HG03442 (cell line): ENCODE results near the gene ZNF787.
"Not testable (repeated sequence)": the region's sequence is repeated elsewhere in the genome, so short reads cannot be mapped to it uniquely, and the experiment has no call there.

ENCODE experiments used
- ATAC-seq: cut with Tn5 transposase; IDR thresholded peaks from one replicate; pipeline ENCODE4 v1.9.1; 2021; ENCODE audit warnings: mild to moderate bottlenecking, moderate library complexity; ENCODE audit not compliant: unreplicated experiment

The ZNF787 gene

DNA sequence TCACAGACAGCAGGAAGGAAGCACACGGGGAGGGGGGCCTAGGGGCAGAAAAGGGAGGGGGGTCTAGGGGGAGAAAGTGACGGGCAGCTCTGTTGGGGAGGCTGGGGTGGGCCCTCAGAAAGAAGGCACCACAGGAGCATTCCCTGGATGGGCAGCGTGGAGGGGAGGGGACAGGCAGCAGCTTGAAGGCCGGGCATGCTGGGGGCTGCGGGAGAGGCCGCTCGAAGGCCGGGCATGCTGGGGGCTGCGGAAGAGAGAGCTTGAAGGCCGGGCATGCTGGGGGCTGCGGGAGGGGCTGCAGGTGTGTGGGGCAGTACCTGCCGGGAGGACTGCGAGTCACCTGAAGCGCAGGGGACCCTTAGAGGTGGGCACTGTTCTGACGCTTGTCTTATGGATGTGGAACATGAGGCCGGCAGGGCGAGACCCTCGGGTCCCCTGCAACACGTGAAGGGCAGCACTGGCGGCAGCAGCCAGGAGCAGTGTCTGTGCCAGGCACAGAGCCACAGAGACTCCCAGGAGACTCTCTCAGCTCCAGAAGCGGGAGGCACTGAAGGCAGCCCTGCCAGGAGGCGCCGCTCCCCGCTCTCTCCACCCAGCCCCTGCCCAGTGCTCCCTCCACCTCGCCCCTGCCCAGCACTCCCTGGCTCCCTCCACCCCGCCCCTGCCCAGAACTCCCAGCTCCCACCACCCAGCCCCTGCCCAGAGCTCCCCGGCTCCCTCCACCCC is 13.3 kb downstream of the ZNF787 start:
- no peak for ATAC-seq

DNA sequence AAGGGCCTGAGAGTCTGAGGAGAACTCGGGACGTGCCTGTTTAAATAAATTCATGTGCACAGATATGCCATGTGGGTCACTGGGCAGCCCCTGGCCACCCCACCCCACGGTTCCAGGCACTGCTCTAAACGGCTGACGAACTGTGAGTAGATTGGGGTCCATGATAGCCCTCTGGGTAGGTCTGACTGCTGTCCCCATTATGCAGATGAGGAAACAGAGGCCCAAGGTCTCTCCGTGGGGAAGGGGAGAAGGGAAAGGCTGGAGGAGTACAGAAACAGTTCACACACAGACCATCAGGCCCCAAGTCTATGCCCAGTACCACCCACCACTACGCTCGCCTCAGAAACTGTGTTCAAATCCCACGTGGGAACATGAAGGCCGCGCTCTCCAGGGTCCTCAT is 14.1 kb downstream of the ZNF787 start:
- no peak for ATAC-seq

DNA sequence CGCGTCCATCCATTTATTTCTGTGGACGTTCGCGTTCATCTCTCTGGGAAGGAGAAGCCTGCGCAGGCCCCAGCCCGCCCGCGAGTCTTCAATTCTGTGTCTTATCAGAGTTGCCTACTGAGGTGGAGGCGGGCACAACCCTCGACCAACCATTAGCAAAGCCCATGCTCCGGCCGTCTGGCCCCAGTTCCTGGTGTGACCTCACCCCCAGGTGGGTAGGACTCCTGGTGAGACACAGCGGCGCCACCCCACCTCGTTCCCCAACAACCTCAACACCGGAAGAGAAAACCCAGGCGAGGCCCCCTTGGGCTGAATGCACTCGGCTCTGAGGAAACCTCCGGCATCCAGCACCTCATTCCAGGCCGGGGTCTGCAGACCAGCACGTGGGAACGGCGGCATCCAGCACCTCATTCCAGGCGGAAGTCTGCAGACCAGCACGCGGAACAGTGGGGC is 14.7 kb downstream of the ZNF787 start:
- no peak for ATAC-seq

DNA sequence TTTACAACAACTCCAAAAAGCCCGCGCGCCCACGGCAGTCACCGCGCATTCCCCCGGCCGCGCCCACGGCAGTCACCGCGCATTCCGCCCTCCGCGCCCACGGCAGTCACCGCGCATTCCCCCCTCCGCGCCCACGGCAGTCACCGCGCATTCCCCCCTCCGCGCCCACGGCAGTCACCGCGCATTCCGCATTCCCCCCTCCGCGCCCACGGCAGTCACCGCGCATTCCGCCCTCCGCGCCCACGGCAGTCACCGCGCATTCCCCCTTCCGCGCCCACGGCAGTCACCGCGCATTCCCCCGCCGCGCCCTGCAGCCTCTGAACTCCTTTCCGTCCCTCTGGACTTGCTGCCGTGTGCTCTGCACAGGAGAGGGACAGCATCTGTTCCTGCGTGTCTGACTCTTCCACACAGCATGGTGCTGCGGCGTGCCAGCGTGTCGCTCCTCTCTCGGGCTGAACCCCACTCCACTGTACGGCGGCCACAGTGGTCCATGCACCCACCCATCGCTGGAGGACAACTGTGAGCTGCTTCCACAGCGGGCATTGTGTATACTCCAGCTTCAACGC is 15.2 kb downstream of the ZNF787 start:
- ATAC-seq, result not testable (repeated sequence)

DNA sequence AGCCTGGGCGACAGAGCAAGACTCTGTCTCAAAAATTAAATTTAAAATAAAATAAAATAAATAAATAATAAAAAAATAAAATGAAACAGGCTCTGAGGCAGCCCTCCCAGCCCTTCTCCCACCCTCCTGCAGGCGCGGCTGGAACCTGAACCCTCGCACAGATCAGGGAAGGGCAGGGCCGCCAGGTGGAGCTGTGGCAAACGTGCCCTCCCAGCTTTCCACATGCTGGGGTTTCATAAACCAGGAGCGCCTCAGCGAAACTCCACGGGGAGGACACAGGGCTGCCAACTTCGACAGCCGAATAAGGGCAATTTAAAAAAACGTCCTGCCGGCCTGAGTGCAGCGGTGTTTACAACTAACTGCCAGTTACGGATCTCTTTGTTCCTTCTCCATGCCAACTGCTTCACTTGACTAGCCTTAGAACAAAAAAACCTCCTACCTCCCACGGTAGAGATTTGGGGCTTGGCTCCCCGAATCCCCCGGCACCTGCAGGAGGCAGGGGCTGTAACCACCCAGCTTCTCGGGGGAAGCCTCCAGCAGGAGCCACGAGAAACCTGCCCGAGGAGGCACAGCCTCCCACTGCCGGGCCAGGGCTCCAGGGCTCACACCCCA is 15.9 kb downstream of the ZNF787 start:
- no peak for ATAC-seq

DNA sequence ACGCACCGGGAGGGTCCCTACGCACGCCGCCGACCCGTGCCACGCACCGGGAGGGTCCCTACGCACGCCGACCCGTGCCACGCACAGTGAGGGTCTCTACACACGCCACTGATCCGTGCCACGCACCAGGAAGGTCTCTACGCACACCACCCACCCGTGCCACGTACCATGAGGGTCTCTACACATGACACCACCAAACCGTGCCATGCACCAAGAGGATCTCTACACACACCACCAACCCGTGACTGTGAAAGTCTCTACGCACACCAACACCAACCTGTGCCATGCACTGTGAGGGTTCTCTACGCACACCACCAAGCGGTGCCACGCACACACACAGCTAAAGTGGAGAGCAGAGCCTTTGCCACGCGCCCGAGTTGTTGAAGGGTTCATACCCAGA is 16.7 kb downstream of the ZNF787 start:
- no peak for ATAC-seq

DNA sequence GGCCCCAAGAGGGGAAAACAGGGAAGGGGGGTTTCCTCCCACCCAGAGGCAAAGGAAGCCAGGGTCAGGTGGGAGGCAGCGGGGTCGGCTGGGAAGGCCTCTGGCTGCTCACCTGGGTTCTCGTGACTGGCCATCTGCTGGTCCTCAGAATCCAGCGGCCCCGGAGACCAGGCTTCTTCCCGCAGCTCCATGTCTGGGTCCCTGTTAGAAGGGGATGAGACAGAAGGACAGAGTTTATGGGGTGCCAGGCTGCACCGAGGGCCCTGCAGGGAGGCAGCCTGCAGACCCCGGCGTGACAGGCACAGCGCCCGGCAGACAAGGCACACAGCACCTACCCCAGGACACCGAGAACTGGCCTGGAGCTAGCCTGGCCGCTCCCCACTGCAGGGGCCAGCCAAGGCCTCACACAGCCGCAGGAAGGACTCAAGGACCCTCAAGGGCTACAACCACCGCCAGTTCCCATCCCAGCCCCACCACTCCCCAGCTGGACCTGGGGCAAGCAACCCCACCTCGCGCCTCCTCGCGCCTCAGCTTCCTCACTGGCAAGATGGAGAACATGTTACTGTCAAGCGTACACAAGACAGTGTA is 18.0 kb downstream of the ZNF787 start:
- ATAC-seq, result no peak

DNA sequence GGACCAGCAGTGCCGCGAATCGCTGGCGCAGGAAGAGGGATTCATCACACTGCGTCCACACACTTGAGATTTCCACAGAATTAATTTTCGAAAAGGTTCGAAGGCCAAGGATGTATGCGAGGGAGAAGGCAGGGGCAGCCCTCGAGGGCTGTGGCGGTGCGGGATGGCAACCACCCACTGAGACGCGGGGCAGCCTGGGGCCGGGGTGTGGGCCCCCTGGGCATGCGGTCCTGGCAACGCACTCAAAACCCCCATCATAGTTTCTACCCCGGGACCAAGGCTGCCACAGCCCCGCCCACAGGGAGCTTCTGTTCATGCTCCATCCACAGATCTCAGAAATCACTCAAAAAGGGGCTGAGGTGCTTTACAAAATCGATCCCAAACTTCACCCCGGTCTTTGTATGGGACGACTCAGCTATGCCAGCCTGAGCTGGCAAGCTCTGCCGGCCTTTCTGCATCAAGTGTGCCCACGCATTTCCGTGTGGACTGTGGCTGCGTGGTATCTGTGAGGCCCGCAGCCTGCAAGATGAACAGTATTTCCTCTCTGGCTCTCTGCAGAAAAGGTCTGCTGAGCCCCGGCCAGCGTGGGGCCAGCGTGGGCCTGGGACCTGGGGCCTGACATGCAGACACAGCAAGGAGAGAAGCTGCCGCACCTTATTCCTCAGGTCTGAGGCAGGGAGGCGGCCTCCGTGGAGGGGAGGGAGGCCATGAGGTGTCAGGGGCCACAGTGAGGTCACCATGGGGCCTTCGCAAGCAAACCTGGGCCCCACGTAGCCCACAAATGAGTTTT is 19.2 kb downstream of the ZNF787 start:
- no peak for ATAC-seq

DNA sequence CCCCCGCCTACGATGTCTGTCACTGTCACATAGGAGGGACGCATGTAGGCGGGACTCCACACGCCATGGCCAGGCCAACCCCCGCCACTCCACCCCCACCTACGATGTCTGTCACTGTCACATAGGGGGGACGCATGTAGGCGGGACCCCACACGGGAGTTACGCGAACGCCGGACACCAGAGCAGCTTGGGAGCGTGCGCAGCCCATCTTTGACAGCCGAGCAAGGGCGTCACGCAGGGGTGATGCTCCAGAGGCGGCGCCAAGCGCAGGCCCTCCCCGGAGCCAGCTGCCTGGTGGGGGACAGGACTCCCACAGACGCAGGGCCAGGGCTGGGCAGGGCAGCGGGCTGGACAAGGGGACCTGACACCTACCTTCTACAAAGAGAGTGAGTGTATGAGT is 20.0 kb downstream of the ZNF787 start:
- no peak for ATAC-seq

DNA sequence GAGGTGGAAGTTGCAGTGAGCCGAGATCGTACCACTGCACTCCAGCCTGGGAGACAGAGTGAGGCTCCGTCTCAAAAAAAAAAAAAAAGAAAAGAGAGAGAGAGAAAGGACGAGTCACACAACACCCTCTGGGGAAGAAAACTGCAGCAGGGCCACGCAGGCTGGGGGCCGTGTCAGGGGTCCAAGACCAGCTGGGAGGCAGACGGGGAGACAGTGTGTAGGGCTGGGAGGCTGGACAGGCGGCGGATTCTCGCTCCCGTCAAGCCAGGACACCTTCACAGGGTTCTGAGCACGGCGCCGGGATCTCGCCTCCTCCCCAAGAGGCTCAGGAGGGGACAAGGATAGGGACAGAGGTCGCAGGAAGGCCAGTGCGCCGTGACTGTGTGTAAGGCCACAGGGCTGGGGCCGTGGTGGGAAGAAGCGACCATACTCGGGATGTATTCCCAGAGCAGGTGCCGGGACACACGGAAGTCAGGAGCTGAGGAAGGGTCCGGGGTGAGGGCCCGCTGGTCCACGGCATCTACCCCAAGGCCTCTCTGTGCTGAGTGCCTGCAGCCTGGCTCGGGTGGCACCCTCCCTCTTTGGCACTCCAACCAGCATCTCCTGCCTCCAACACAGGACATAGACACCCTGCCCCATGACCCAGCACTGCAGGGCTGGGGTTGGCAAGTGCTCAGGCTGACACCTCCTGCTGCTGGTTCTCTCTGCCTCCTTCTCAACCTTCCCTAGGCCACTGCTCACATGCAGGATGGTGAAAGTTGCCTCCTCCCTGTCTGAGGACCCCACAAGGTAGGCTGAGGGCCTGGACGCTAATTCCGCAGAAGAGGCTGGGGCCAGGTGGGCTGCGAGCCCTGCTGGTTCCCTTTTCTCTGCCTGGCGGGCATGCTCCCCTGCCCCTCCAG is 21.2 kb downstream of the ZNF787 start:
- no peak for ATAC-seq

DNA sequence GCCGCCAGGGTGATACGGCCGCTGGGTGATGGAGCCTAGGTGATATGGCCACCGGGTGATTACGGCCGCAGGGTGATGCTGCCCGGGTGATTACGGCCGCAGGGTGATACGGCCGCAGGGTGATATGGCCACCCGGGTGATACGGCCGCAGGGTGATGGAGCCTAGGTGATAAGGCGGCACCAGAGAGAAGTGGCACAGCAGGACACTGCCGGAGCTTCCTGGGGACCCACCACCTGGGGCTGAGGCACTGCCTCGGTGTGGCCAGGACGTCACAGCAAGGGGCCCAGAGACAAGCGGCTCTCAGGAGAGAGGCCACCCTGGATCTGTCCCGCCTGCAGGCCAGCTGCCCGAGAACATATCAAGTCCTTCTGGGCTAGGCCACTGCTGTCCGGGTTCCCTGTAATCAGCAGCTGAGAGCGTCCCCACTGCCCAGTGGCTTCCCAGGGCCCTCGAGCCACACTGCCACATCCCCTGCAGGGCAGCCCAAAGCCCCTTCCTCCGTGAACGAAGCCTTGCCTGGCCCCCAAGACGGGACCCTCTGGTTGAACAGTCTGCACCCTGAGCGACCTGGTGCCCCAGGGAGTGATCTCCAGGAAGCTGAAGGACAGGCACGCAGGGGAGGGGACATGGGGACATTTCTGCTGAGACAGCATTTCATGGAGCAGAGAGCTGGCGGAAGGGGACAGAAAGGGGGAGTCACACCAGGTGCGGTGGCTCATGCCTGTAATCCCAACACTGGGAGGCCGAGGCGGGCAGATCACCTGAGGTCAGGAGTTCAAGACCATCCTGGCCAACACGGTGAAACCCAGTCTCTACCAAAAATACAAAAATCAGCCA is 22.1 kb downstream of the ZNF787 start:
- ATAC-seq, result no peak

DNA sequence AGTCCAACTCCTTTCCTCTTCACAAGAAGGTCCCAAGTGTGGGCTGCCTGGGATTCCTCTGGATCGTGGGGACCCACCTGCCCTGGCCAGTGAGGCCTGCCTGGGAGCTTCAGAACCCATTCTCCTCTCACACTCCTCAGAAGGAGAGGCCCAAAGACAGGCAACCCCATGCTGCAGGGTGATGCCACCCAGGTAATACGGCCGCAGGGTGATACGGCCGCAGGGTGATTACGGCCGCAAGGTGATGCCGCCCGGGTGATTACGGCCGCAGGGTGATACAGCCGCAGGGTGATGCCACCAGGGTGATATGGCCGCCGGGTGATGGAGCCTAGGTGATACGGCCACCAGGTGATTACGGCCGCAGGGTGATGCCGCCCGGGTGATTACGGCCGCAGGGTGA is 22.9 kb downstream of the ZNF787 start:
- not testable (repeated sequence) for ATAC-seq

DNA sequence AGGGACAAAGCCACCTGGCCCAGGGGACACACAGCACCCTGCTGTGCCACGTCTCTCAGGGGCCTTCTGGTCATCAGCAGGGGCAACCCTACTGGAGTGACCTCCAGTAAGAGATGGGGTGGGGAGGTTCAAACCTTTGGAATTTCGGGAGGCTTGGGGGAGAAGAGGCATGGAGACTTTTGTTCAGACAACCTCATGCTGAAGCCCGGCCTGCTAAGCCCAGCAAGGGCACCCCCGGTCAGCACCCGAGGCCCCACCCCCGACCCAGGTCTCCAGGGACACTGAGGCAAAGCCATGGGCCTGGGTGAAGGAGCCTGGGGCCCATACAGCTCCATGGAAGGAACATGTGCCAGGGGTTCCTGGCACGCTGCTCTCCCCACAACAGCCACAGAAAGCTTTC is 23.3 kb downstream of the ZNF787 start:
- ATAC-seq, result no peak

DNA sequence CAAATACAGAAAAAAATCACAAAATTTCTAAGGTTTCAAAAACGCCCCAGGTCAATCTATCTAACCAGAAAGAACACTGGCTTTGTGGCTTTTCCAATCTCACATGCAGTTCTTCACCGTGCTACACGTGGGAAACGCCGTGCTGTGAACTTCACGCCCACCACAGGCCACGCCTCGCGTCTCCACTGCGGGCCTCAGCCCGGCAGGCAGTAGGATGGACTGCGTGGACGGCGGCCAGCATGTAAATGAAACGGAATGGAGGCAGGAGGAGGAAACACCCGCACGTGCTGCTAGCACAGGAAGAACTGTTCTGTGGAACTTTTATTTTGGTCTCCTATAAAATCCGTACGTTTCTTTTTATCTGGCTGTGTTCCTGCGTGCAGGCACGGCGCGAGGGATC is 23.8 kb downstream of the ZNF787 start:
- no peak for ATAC-seq

DNA sequence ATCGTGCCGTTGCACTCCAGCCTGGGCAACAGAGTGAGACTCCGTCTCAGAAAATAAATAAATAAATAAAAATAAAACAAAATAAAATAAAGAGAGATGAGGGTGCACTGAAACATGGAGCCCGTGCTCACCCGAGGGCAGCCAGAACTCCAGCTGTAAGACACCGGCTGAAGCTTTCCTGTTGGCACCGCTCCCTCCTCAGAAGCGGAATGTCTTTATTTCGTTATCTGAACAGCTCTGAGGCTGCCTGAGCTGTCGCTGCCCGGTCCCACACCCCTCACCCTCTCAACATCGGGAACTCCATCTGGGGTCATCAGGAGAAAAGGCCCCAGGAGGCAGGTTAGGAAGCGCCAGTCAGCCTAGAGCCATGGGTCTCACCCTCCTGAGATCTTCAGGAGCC is 24.4 kb downstream of the ZNF787 start:
- no peak for ATAC-seq

DNA sequence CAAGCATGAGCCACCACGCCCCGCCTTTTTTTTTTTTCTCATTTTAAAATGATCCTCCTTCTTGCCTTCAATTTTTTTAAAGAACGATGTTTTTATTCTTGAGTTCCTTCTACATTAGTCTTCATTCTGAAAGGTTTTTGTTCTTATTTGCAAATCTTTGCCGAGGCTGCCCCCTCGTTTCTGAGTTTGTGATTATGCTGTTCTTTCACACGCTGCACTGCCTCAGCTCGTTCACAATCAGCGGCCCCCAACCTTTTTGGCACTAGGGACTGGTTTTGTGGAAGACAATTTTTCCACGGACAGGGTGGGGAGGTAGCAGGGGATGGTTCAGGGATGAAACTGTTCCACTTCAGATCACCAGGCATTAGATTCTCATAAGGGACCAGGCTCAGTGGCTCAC is 26.6 kb downstream of the ZNF787 start:
- ATAC-seq, result no peak

DNA sequence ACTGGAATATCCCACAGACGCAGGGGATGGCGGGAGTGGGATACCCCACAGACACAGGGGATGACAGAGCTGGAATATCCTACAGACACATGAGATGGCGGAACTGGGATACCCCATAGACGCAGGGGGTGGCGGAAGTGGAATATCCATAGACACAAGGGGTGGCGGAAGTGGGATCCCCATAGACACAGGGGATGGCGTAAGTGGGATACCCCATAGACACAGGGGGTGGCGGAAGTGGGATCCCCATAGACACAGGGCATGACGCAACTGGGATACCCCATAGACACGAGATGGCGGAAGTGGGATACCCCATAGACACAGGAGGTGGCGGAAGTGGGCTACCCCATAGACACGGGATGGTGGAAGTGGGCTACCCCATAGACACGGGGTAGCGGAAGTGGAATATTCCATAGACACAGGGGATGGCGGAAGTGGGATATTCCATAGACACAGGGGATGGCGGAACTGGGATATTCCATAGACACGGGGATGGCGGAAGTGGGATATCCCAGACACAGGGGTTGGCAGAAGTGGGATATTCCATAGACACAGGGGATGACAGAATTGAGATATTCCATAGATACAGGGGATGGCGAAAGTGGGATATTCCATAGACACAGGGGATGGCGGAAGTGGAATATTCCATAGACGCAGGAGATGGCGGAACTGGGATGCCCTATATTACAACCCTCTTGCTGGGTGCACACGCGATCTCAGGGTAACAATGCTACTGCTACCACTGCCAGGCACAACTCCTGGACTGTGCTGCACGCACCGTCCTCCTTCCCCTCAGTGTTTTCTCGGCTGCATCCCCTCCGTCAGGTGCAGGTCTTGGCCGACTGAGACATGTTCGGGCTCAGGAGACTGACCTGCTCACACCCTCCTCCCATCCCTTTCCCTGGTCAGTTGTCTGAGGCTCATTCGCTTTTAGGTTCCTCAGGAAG is 28.1 kb downstream of the ZNF787 start:
- no peak for ATAC-seq
